Measurements from ENCODE around the gene PCDHGA3. TPM values are rescaled to one million over a fixed set of nuclear protein-coding genes. Genes with fewer than 3 reads are reported as not detected.
"Not testable (repeated sequence)": the region's sequence is repeated elsewhere in the genome, so short reads cannot be mapped to it uniquely, and the experiment has no call there.

Gene PCDHGA3
- total RNA-seq, 4 donors from 2014 or later = 1.8 to 3.6 (median 2.4) TPM

- no peak for TF ChIP-seq CTCF (IDR thresholded peaks at IDR 0.05; ENCODE audit: low read depth)
These were observed 39.7 kb downstream of the PCDHGA3 start for GRCh38 chr5:141383345-141383744.

GRCh38 chr5:141384471-141385267 is 41.0 kb downstream of the PCDHGA3 start:
- no peak for TF ChIP-seq CTCF (IDR thresholded peaks at IDR 0.05; ENCODE audit: low read depth)

GRCh38 chr5:141387557-141388311 is 44.1 kb downstream of the PCDHGA3 start, which contains the start of gene PCDHGB4:
TSS of gene PCDHGB4 (plus strand) at chr5:141387698. CDS start at chr5:141387885, 187 bp downstream.
- TF ChIP-seq CTCF (IDR thresholded peaks at IDR 0.05; ENCODE audit: low read depth) = not testable (repeated sequence)

- TF ChIP-seq CTCF (IDR thresholded peaks at IDR 0.05; ENCODE audit: low read depth) = no peak
These were observed 45.0 kb downstream of the PCDHGA3 start for GRCh38 chr5:141388661-141389060.

- no peak for TF ChIP-seq CTCF (IDR thresholded peaks at IDR 0.05; ENCODE audit: low read depth)
These were observed 45.8 kb downstream of the PCDHGA3 start for GRCh38 chr5:141389153-141390042.

GRCh38 chr5:141392429-141393198 is 49.0 kb downstream of the PCDHGA3 start, which contains the start of gene PCDHGA8:
TSS of gene PCDHGA8 (plus strand) at chr5:141392633. CDS start at chr5:141392814, 181 bp downstream.
- TF ChIP-seq CTCF (IDR thresholded peaks at IDR 0.05; ENCODE audit: low read depth) = no peak
